ENCODE measurements around the gene CCDC154.

Gene CCDC154

GRCh38 chr16:1420111-1420539 lies 24.2 kb downstream of the CCDC154 start:
- no peak for DNase-seq

GRCh38 chr16:1416521-1416941 lies 27.8 kb downstream of the CCDC154 start:
- DNase-seq: no peak

GRCh38 chr16:1414532-1415260 lies 29.7 kb downstream of the CCDC154 start, which contains the start of gene UNKL:
Gene UNKL (minus strand): TSS chr16:1414704. CDS start chr16:1414691, 13 bp downstream.
- DNase-seq: no peak

GRCh38 chr16:1413684-1414531 lies 30.4 kb downstream of the CCDC154 start:
- DNase-seq: no peak

GRCh38 chr16:1412847-1413246 lies 31.5 kb downstream of the CCDC154 start:
- DNase-seq: no peak

- DNase-seq: peak; percentile 10
These were observed 36.1 kb downstream of the CCDC154 start for GRCh38 chr16:1408171-1408837.

GRCh38 chr16:1407753-1408152 lies 36.6 kb downstream of the CCDC154 start:
- DNase-seq: no peak

- DNase-seq: no peak
These were observed 40.6 kb downstream of the CCDC154 start for GRCh38 chr16:1403733-1404132.

GRCh38 chr16:1403036-1403435 lies 41.3 kb downstream of the CCDC154 start:
- no peak for DNase-seq

GRCh38 chr16:1401758-1402154 lies 42.6 kb downstream of the CCDC154 start:
- no peak for DNase-seq

GRCh38 chr16:1401061-1401757 lies 43.1 kb downstream of the CCDC154 start:
- DNase-seq: no peak

GRCh38 chr16:1398826-1399581 lies 45.4 kb downstream of the CCDC154 start:
- no peak for DNase-seq

- no peak for DNase-seq
These were observed 46.0 kb downstream of the CCDC154 start for GRCh38 chr16:1398351-1398750.

GRCh38 chr16:1397779-1398178 lies 46.6 kb downstream of the CCDC154 start:
- DNase-seq: no peak

- DNase-seq: no peak
These were observed 48.8 kb downstream of the CCDC154 start for GRCh38 chr16:1395444-1396031.

GRCh38 chr16:1394367-1394951 lies 49.9 kb downstream of the CCDC154 start:
- DNase-seq: no peak

GRCh38 chr16:1393613-1394176 lies 50.7 kb downstream of the CCDC154 start:
- no peak for DNase-seq

- DNase-seq: no peak
These were observed 51.5 kb downstream of the CCDC154 start for GRCh38 chr16:1392826-1393225.

GRCh38 chr16:1390239-1390779 lies 54.0 kb downstream of the CCDC154 start:
- no peak for DNase-seq

- no peak for DNase-seq
These were observed 54.6 kb downstream of the CCDC154 start for GRCh38 chr16:1389762-1390161.

- DNase-seq: no peak
These were observed 57.0 kb downstream of the CCDC154 start for GRCh38 chr16:1387331-1387730.
